Esophagus squamous epithelium (tissue), 4 donors: ENCODE results near the gene FERMT2.

Experiments
- POLR2A ChIP-seq, 4 donors: fragments of 450-650 bp; IDR thresholded peaks; one replicate each; pipeline ENCODE4 v1.6.1; 2017; ENCODE audit warnings: antibody characterized with exemption in 4 of 4, mild to moderate bottlenecking in 4 of 4, moderate library complexity in 3 of 4
- TF ChIP-seq, protein P1 (sequence below), 6 experiments: fragments of 450-650 bp in 4 of 6; fragments of 200-600 bp in 2 of 6; sonication (generic) in 2 of 6; IDR thresholded peaks; one replicate each; pipeline ENCODE4 v1.5.1; 2016 to 2019; ENCODE audit warnings: antibody characterized with exemption in 6 of 6, mild to moderate bottlenecking in 4 of 6, moderate library complexity in 4 of 6

DNA sequence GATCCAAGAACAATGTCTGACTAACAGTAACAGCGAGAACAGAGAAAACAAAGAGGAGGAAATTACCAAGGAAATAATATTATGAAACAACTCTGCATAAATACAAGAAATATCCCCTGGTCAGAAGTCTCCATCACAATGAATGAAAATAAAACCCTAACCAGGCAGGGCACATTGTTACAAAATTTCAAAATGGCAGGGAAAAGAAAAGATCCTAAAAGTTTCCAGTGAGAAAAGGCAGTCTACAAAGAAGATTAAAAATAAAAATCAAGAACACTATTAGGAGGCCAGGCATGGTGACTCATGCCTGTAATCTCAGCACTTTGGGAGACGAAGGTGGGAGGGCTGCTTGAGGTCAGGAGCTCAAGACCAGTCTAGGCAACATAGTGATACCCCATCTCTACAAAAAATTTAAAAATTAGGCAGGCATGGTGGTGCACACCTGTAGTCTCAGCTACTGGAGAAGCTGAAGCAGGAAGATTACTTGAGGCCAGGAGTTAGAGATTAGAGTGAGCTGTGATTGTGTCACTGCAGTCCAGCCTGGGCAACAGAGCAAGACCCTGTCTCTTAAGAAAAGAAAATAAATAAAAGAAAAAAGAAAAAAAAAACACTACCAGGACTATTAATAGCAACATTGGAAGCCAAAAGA is 47.8 kb downstream of the FERMT2 start:
- TF ChIP-seq, protein P1, sequence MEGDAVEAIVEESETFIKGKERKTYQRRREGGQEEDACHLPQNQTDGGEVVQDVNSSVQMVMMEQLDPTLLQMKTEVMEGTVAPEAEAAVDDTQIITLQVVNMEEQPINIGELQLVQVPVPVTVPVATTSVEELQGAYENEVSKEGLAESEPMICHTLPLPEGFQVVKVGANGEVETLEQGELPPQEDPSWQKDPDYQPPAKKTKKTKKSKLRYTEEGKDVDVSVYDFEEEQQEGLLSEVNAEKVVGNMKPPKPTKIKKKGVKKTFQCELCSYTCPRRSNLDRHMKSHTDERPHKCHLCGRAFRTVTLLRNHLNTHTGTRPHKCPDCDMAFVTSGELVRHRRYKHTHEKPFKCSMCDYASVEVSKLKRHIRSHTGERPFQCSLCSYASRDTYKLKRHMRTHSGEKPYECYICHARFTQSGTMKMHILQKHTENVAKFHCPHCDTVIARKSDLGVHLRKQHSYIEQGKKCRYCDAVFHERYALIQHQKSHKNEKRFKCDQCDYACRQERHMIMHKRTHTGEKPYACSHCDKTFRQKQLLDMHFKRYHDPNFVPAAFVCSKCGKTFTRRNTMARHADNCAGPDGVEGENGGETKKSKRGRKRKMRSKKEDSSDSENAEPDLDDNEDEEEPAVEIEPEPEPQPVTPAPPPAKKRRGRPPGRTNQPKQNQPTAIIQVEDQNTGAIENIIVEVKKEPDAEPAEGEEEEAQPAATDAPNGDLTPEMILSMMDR (IDR thresholded peaks at IDR 0.05): no peak
- no peak for TF ChIP-seq POLR2A (IDR thresholded peaks at IDR 0.05)
